ENCODE measurements around the gene DDIT4L. TPM values are rescaled to one million over a fixed set of nuclear protein-coding genes. Genes with fewer than 3 reads are reported as not detected.
A peak's percentile ranks its signal among the peaks of the same experiment; 100 is the strongest.

The DDIT4L gene
- total and polyA plus RNA-seq, 2 of the 8 experiments (the other 6 are each of a cell fraction or from before 2014, with no cell fraction given): 3.5 to 6.0 TPM

DNA sequence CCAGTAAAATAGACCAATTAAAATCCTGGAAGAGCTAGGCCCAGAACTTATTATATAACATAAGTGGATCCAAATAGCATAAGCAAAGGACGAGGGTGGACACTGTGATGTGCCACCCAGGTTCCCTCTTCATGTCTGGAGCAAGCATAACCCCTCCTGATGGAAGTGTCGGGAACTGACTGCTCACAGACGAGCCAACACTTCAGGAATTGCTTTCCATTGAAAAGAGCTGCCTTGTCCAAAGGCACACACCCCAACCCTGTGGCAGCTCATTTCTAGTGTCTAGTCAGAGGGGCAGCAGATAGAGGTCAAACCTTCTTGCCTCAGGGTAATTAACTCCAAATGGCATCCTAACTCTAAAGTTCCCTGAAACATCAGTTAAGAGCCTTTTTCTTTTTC lies 15.3 kb downstream of the DDIT4L start:
- no peak overlapping the region for H4K5ac ChIP-seq (ENCODE audit: insufficient read length, low read depth, low read length)
- no peak overlapping the region for H2AK5ac ChIP-seq (ENCODE audit: low read depth, low read length)
- no peaks in the 10 kb centered on the region for H3K23me2 ChIP-seq (ENCODE audit: low read depth, low read length)
- H4K91ac ChIP-seq (replicated peaks; ENCODE audit: insufficient read length, low read length): no peak overlapping the region
- H3K27ac ChIP-seq (ENCODE audit: low read depth, low read length): no peak overlapping the region
- H4K8ac ChIP-seq (ENCODE audit: extremely low read depth, insufficient read depth, low read length): no peak overlapping the region
- TF ChIP-seq CTCF (IDR thresholded peaks at IDR 0.05; ENCODE audit: control extremely low read depth in 1 of 3, insufficient read depth in 1 of 3, low read depth in 1 of 3, low read length in 3 of 3): peak in 1 of 3 experiments; percentile 22; a peak in 1 of 4 replicates
- TF ChIP-seq BACH1 (IDR thresholded peaks at IDR 0.05; ENCODE audit: low read length): no peak
- no peak for TF ChIP-seq RAD21 (IDR thresholded peaks at IDR 0.05 in 1 of 2, conservative IDR thresholded peaks at IDR 0.05 in 1 of 2; ENCODE audit: low read depth in 2 of 2, low read length in 2 of 2)
- no peak for TF ChIP-seq ASH2L (IDR thresholded peaks at IDR 0.05; ENCODE audit: low read length)
- no peak for TF ChIP-seq KDM4A (IDR thresholded peaks at IDR 0.05; ENCODE audit: low read depth, low read length, severe bottlenecking)
- no peak for TF ChIP-seq SIRT6 (IDR thresholded peaks at IDR 0.05; ENCODE audit: low read length)
- TF ChIP-seq KDM1A (IDR thresholded peaks at IDR 0.05; ENCODE audit: borderline replicate concordance, low read length): no peak
- no peak for TF ChIP-seq SIX5 (IDR thresholded peaks at IDR 0.05; ENCODE audit: low read depth, low read length)
- H2BK12ac ChIP-seq (ENCODE audit: low read depth, low read length): no peak overlapping the region
- DNase-seq (ENCODE audit: low read depth in 1 of 2, low spot score in 2 of 2): no peak
- H3K36me3 ChIP-seq (ENCODE audit: control insufficient read depth in 2 of 4, insufficient read depth in 4 of 4, low read length in 3 of 4): no peaks in the 10 kb centered on the region
- no peak overlapping the region for H3K4ac ChIP-seq (replicated peaks; ENCODE audit: insufficient read length, low read depth, low read length)
- no peaks in the 10 kb centered on the region for H3K9me3 ChIP-seq (ENCODE audit: insufficient read depth in 2 of 2, low read depth in 1 of 2, low read length in 1 of 2)
- ChIA-PET POLR2A (ENCODE audit: partially characterized antibody) (interaction anchor here (1.1 kb wide), 1 partner anchor 226 kb away, joined by 3 read pairs; no protein-coding TSS in a partner anchor), CTCF (ENCODE audit: partially characterized antibody) (interaction anchor here (0.7 to 1.4 kb wide), 6 partner anchors 11 to 162 kb away, joined by 3 to 5 read pairs (median 4); no protein-coding TSS in a partner anchor)
- H3K9ac ChIP-seq (replicated peaks in 1 of 4; ENCODE audit: extremely low read depth in 1 of 4, low read depth in 3 of 4, low read length in 3 of 4): no peak overlapping the region
- no peak overlapping the region for H3K56ac ChIP-seq (replicated peaks; ENCODE audit: insufficient read length, low read depth, low read length)
- H3K4me2 ChIP-seq (ENCODE audit: insufficient read depth in 1 of 2, low read depth in 2 of 2, low read length in 2 of 2): no peak overlapping the region
- H3K79me1 ChIP-seq (ENCODE audit: low read depth, low read length): no peaks in the 10 kb centered on the region
- no peaks in the 10 kb centered on the region for H3K79me2 ChIP-seq (ENCODE audit: control insufficient read depth in 1 of 2, insufficient read depth in 2 of 2, low read length in 2 of 2)
- no peak overlapping the region for H2BK15ac ChIP-seq (ENCODE audit: low read length)
- peak overlapping the region; percentile 43; the same call in 1 of the 2 replicates for H2AFZ ChIP-seq (ENCODE audit: low read length)
- no peak overlapping the region for H2BK5ac ChIP-seq (ENCODE audit: low read depth, low read length)
- no peak overlapping the region for H3K14ac ChIP-seq (ENCODE audit: insufficient read length)
- H2BK120ac ChIP-seq (replicated peaks; ENCODE audit: low read depth, low read length): no peak overlapping the region
- no peaks in the 10 kb centered on the region for H3K4me1 ChIP-seq (replicated peaks in 1 of 4; ENCODE audit: control insufficient read depth in 3 of 4, insufficient read depth in 4 of 4, low read length in 3 of 4)
- H4K20me1 ChIP-seq (replicated peaks in 1 of 2; ENCODE audit: control insufficient read depth in 1 of 2, insufficient read depth in 2 of 2, low read length in 2 of 2): no peaks in the 10 kb centered on the region
- no peak overlapping the region for H3K23ac ChIP-seq (ENCODE audit: insufficient read length)
- H3K4me3 ChIP-seq (ENCODE audit: extremely low read depth in 1 of 4, insufficient read depth in 2 of 4, low read depth in 3 of 4, low read length in 4 of 4): no peak overlapping the region
- no peak overlapping the region for H3K18ac ChIP-seq (ENCODE audit: extremely low read depth, low read length)
- FAIRE-seq: no peak
- no peaks in the 10 kb centered on the region for H3K27me3 ChIP-seq (replicated peaks in 1 of 4; ENCODE audit: control insufficient read depth in 3 of 4, extremely low read depth in 1 of 4, insufficient read depth in 3 of 4, low read length in 3 of 4)
- 80% methylated on average over 3 of the region's 3 CpGs; no CpG with 5 or more reads in 1 of the 2 experiments for WGBS, 2 experiments (ENCODE audit: extremely low coverage in 1 of 2, insufficient coverage in 1 of 2, insufficient read length in 1 of 2, insufficient replicate concordance in 2 of 2, low coverage in 1 of 2, low lambda C conversion rate in 2 of 2, missing lambda C conversion rate in 1 of 2)
- no peak overlapping the region for H2BK20ac ChIP-seq (ENCODE audit: low read length)
